ENCODE results near the gene SDCCAG8.
A peak's percentile ranks its signal among the peaks of the same experiment; 100 is the strongest.
"Not testable (repeated sequence)": the region's sequence is repeated elsewhere in the genome, so short reads cannot be mapped to it uniquely, and the experiment has no call there.

SDCCAG8 gene

DNA sequence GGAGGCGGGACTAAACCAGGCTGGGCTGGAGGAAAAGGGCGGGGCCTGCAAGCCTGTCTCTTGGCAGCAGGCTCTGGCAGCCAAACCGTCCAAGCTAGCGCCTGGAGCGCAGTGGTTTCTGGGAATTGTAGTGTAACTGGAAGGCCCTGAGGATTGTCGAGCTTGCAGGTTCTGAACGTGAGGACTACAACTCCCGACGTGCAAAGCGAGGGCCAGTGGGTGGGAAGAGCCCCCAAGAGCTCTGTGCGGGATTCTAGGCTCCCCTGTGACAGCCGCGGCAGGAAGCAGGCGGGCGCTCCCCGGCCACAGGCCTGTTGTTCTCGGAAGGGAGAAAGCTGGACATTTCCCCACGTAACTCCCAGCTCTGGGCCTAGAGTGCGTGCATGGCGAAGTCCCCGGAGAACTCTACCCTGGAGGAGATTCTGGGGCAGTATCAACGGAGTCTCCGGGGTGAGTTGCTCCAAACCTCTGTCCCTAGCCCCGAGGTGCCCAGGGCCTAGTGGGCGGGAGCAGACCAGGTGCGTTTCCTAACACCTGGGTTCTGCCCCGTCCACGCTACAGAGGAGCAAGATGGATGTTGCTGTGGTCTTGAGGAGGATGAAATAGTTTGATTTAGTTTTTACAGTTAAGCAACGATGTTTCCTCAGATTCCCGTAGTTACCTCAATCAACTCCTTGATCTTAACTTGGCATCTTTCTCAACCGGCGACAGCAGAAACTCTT lies at the start of gene SDCCAG8:
Gene SDCCAG8 (plus strand): TSS at position 251 of the 722 bp plus-strand sequence. CDS start 133 bp downstream, at position 384.
- peak; percentile 100 for DNase-seq

DNA sequence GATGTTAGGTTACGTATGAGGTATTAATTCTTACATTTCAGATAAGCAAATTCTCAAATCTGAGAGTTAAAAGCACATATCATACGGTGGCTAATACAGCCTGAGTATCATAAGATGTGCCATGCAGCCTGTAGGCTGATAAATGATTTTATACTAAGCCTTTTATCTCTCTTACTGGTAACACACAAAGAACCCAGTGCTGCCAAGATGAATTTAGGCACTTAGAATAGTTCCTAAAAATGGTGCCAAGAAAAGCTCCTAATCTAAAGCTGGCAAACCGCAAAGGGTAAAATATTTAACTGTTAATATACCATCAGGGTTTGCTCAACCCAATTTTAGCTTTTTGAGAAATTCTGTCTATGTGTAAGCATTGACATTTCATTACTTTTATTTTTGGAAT lies 43.9 kb upstream of the SDCCAG8 start:
- DNase-seq = not testable (repeated sequence)

DNA sequence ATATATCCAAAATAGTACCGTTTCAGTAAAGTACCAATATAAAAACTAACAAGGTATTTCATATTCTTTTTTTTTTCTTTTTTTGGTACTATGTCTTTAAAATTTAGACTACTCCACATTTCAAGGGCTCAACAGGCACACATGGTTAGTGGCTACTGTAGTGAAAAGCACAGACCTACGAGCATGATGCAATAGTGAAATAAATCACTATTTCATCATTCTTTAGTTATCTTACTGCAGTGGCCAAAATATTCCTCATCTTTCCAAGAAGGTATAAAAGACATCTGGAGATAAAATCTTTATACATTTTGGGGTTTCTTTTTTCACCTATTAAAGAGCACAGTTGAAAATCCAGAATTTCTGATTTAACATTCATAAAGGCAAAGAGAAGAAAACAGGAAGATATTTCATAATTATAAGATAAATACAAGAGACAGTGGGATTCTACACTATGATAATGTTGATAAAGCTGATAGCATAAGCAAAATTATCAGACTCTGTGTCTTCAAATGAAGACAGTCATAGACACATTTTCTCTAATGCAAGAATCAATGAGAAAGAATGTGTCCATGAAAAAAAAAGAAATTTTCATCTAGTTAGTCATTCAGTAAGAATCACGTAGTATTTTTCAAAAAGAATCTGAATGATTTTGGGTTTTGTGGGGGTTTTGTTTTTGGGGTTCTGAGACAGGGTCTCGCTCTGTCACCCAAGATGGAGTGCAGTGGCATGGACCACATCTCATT lies 42.6 kb upstream of the SDCCAG8 start:
- DNase-seq = no peak

DNA sequence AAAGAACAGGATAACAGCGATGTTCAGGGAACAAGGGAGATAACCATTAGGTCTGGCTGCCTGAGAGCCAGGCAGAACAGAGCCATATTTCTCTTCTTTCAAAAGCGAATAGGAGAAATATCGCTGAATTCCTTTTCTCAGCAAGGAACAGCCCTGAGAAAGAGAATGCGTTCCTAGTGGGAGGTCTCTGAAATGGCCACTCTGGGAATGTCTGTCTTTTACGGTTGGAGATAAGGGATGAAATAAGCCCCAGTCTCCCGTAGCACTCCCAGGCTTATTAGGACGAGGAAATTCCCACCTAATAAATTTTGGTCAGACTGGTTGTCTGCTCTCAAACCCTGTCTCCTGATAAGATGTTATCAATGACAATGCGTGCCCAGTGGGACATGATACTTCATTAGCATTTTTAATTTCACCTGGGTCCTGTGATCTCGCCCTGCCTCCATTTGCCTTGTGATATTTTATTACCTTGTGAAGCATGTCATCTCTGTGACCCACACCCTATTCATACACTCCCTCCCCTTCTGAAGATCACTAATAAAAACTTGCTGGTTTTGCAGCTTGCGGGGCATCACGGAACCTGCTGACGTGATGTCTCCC lies 40.5 kb upstream of the SDCCAG8 start:
- not testable (repeated sequence) for DNase-seq

DNA sequence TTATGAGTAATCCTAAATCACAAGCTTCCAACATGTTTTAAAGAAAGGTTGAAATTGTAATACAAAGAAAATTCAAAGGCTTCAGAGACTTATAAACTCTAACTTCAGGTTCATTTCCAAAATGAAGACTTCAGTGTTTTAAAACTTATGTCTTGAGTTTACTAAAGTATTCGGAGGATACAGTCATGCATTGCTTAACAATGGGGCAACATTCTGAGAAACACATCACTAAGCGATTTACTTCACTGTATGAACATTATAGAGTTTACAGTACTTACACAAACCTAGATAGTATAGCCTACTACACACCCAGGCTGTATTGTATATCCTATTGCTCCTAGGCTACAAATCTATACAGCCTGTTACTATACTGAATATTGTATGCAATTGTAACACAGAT lies 39.1 kb upstream of the SDCCAG8 start:
- DNase-seq = no peak

DNA sequence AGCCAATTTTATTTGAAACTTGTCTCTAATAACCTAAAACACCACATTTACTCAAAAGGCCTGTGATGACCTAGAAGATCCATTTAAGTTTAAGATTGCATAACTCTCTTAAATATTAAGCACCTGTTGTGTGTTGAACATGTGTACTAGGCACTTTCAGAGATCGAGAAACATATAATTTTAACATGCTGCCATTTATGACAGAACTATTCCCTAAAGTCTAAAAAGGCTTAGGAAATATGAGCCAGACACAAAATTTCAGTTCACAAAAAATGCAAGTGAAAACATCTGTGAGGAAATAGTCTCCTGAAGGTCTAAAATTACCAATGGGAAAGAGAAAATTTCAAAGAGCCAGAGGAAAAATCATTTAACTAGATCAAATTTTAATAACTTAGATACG lies 38.5 kb upstream of the SDCCAG8 start:
- no peak for DNase-seq

DNA sequence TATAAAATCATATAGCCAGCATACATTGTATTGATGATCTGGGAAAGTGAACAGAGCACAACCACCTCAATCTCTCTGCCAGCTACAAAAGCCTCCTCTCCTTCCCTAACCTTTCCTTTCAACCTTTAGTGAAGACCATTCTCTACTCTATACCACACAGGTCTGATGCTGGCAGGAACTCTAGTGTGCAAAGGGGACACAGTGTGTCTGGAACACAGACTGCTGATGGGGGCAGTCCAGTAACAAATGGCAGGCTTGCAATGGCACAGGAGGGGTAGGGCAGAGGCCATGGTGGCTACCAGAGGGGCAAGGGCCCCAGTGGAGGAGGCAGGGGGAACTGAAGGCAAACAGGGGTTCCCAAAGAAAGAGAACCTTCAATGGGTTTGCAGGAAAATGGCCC lies 37.8 kb upstream of the SDCCAG8 start:
- no peak for DNase-seq

DNA sequence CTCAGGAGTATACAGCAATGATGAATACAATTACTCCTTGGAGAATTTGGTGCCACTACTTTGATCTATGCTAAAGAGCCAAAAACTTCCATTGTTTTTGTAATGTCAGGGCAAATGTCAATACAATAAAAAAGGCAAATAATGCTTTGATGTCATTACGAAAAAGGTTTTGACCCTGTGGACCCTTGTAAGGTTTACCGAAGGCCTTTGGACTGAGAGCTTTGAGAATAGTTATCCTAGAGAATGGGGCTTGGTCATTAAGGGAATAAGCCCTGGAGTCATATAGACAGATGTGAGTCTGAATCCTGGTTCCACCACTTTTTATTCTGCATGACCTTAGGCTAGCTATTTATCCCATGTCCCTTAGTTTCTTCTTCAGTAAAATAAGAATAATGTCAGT lies 28.2 kb upstream of the SDCCAG8 start:
- no peak for DNase-seq

DNA sequence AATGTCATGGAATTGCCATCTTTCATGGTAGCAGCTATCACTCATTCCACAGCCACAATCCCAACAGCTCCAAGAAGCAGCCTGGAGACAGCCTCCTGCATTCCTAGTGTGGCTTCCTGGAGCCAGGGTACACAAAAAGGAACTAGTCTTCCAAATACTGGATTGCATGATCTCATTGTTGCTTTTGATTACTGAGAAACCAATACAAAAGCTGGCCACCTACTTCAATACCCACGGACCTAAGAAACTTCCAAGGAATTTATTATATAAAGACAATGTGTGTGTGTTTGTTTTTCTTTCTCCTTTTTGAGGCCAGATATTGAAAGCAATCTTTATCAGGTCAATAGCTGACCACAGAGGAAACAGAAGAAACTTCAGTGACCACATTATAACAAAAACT lies 26.3 kb upstream of the SDCCAG8 start:
- no peak for DNase-seq

DNA sequence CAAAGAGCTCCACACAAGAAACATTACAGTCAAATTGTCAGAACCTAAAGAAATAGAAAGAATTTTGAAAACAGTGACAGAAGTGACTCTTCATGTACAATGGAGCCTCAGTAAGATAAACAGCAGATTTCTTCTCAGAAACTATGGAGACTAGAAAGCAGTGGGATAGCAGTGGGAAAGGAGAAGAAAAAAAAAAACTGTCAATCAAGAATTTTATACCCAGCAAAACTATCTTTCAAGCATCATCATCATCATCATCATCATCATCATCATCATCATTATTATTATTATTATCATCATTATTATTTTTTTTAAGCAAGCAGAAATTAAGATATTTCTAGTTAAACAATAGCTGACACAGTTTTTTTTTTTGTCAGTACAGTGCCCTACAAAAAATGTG lies 24.9 kb upstream of the SDCCAG8 start:
- DNase-seq = peak; percentile 69

DNA sequence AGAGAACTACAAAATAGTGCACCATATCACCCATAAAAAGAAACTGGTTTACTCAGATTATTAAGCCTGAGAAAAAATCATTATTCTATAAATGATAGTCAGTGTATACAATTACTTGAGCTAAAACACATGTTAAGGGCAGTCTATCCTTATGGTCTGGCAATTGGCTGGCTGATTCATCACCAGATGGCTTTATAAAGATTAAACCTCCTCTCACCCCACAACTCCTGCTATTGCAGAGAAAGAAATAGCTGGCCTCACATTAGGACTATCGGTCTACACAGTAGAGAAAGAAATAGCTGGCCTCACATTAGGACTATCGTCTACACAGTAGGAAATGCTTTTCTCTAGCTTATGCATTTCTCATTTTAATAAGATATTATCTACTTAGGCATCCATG lies 21.9 kb upstream of the SDCCAG8 start:
- no peak for DNase-seq

DNA sequence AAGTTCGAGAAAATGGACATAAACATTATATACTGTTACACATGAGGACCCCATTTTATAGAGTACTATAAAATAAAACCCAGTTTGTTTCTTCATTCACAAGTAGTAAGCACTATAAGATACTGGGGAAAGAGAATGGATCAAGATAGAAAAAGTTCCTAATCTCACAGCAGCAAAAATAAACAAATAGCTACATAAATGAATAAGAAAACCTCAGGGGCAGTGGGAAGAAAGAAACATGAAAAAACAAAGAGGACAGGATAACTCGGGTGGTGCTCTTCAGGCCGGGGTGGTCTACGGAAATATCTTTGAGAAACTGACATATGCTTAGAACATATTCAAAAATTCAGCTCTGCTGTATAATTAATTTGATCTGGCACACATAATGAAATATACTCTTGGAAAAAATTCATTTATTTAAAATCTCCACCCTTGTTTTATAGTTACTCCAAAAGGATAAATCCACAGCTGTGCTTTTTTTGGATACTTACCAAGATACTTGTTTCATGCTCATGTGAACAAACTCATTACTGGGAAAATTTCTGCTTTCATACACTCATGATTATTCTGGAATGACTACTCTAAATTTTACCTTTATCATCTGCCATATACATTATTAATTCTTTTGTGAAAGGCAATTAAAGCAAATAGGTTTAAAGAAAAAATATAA lies 20.7 kb upstream of the SDCCAG8 start:
- no peak for DNase-seq

DNA sequence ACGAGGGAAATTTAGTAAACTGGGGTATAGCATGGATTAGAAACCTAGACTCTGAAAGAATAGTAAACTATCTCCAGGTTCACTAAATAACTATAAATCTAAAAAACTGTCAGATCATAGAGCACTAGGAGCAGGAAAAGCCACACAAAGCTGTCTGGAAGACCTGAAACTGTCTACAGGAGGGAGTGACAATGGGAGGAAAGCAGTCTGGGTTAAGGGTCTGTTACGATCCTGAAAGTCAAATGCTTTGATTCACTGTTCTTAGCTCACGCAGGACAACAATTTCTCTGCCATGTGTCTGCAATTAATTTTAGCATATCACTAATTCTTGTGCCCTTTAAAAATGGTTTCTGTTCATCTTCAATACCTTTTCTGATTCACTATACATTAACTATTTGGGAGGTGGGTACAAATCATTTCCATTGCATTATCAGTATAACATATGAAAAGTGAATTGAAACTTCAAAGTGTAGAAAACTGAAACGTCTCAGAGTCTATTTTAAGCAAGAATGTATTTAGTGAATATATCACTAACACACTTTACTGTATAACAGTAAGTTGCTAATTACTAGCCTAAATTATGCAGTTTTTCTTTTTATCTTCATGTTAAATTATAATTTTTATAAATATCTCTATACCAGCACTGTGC lies 19.1 kb upstream of the SDCCAG8 start:
- no peak for DNase-seq

DNA sequence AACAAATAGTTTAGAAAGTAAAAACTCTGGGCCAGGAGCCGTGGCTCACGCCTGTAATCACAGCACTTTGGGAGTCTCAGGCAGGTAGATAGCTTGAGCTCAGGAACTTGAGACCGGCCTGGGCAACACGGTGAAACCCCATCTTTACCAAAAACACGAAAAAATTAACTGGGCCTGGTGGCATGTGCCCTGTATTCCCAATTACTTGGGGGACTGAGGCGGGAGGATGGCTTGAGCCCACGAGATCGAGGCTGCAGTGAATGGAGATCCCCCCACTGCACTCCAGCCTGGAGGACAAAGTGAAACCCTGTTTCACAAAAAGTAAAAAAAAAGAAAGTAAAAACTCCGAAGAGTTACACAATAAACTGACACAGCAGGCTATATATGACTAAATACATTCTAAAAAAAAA lies 11.4 kb upstream of the SDCCAG8 start:
- DNase-seq = no peak

DNA sequence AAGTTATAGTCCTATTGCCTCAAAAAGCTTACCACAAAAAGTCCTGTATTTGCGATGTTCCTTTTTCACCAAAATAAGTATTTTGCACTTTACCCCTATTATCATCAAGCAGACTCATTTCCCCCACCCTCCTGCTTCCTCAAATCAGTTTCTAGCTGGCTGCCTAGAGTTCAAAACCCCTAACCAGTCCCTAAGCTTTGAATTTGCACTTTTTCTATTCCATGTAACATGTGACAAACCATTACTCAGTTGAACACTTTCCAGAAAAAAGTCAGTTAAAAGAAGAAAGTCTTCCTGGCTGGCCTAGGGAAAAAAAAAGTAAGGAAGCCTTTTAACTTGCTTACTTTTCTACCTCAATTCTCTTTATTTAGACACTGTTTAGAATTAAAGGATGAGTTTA lies 8.9 kb upstream of the SDCCAG8 start:
- DNase-seq = no peak

DNA sequence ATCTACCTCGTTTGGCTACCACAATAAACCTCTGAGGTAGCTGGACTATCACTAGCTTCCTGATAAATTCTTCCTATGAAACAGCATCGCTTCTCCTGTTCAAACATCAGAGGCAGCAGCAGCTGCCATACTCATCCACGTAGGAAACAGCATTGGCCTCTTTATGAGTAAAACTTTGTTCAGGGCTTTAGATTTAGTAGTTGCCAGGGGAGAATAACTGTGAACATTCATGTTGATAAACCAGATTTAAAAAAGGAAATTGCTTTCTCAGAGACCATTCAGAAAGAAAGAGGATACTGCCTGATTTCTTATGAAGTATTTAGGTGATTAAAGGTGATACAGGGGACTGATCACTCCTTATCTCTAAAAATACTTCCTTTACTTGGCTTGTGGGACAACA lies 7.9 kb upstream of the SDCCAG8 start:
- no peak for DNase-seq

DNA sequence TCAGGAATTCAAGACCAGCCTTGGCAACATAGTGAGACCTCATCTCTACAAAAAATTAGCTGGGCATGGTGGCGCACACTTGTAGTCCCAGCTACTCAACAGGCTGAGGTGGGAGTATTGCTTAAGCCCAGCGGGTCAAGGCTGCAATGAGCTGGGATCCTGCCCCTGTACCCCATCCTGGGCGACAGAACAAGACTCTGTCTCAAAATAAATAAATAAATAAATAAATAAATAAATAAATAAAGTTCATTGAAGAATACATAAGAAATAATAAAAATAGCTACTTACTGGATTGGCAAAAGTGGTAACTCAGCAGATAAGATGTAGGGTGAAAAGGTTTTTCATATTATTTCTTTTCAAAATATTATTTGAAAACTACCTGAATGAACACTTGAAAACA lies 6.6 kb upstream of the SDCCAG8 start:
- DNase-seq = no peak

DNA sequence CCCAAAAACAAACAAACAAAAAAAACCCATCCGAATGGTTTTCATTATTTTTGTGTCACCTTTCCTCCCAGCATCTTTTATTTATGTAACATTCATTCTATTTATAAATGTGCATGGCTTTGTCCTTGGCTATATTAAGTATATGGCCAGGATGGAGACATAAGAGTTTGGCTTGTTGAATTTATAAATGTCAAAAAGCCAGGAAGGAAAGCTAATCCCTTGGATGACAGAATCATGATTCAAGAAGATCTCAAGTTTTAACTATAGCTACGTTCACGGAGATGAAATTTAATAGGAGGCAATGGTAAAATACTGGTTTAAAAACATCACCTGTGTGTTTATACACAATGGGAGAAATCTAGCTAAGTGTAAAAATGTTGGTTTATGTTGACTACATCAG lies 5.7 kb upstream of the SDCCAG8 start:
- no peak for DNase-seq

DNA sequence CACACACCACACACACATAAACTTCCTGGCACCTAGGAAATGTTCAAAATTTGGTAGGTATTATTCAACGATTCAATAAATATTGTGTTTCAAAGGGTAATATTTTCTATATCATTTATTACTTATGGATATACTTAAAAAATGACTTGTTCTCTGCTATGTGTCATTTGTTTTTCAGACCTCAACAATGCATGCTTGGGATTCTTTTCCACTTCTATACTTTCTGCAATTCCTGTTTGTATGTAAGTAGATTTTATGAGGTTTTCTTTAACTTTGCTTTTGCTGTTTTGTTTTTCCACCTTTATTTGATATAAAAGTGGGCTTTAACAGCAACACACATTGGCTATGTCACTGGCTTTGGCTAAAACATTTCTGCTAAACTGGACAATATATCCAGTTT lies 4.3 kb upstream of the SDCCAG8 start:
- DNase-seq = no peak

DNA sequence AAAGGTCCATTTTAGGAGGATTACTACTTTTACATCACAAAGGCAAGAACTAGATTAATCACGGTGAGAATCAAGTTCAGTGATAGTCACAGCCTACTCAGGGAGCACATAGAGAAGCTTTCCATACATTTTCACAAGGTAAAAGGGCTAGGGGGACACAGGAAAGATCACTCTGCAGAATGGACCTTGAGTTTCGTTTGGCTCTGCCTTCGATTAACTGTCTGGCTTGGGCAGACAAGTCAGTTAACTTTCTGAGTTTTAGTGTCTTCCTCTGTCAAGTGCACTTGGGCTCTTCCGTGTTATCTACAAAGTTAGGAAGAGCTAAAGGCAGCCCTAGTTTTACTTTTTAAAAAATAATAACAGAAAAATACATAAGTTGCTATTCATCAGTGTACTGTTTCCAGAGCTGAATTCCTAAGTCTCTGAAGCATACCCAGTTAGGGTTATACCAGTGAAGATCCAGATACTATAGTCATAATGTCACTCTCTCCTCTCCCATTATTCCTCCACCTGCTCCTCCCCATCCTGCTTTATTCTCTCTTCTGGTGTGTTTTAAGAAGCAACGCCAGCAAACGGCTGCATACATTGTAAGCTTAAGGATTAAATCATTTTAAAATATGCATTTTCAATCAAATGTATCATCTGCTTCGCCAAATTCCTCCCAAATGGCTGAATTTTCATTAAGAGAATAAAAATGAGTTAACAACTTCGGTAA lies 2.5 kb upstream of the SDCCAG8 start:
- peak; percentile 60 for DNase-seq

DNA sequence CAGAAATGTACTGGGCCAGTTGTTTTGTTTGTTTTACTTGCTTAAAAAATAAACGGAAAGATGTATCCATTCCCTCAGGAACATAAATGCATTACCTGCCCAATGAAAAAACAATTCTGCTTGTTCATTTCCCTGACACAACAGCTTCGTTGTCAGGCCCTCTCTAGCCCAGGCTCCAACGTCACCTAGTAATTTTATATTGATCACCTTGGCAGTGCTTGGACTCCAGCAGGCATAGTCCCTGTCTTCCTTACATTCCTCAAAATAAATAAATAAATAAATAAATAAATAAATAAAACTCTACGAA lies 2.0 kb upstream of the SDCCAG8 start:
- peak; percentile 77 for DNase-seq

DNA sequence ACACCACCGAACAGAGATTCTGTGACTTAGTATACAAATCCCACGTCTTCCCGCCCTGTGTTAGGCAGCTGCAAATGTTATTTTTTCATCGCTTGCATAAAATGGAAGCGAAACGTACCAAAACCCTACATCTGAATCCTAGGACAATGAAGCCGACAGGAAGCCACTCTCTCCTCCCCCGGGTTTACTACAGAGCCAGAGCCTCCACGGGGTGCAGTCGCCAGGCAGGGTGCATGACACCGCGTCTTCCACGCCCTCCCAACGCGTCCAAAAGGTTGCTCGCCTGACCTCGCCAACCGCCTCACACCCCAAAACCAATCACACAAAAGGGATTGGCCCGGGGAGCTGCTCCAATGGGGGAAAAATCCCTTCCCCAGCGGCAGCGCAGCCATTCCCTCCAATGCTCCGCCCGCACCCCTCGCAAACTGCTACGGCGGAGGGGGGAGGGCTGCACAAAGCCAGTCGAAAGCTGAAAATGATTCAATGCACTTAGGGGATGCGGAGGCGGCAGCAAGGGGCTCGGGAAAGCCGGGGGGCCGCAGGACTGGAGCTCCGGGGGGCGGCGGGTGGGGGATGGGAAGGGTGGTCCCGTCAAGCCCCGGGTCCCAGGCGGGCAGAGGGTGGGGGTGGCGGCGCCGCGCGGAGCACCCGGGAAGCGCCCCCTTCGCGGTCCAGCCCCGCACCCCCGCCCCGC lies 1.5 kb upstream of the SDCCAG8 start:
- peak; percentile 90 for DNase-seq

All from NCI-H69 (cell line).